Measurements from ENCODE around the gene CLEC7A.

CLEC7A gene

GRCh38 chr12:10130042-10130441, at the start of gene CLEC7A:
CLEC7A (minus strand) TSS chr12:10130199; CDS start chr12:10130082, 117 bp downstream.
- DNase-seq (ENCODE audit: low read depth): no peak

DNA sequence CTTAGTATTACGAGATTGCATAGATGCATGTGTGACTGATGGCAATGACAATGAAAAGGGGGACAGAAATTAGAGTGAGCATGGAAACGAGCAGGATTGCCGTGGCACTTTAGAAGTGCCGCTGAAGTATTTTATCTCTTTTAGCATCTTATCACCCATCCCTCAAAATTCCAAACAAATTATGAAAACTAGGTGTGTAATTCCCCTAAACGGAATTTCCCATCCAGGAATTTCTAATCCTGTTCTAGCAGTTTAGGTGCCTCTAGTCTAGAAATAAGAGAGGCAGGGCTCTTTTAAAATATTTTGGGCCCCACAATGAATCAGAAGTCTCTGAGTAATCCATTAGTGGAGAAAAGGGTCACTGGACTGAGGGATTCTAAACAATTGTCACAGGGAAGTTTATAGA, 49.8 kb upstream of the CLEC7A start:
- DNase-seq (ENCODE audit: low read depth): no peak

- DNase-seq (ENCODE audit: low read depth): no peak
Observed at GRCh38 chr12:10178821-10179220, 48.8 kb upstream of the CLEC7A start, which contains the start of gene TMEM52B. TMEM52B (plus strand) TSS chr12:10179032; CDS start chr12:10179575, 543 bp downstream.

GRCh38 chr12:10175846-10176636, 46.0 kb upstream of the CLEC7A start:
- no peak for DNase-seq (ENCODE audit: low read depth)

DNA sequence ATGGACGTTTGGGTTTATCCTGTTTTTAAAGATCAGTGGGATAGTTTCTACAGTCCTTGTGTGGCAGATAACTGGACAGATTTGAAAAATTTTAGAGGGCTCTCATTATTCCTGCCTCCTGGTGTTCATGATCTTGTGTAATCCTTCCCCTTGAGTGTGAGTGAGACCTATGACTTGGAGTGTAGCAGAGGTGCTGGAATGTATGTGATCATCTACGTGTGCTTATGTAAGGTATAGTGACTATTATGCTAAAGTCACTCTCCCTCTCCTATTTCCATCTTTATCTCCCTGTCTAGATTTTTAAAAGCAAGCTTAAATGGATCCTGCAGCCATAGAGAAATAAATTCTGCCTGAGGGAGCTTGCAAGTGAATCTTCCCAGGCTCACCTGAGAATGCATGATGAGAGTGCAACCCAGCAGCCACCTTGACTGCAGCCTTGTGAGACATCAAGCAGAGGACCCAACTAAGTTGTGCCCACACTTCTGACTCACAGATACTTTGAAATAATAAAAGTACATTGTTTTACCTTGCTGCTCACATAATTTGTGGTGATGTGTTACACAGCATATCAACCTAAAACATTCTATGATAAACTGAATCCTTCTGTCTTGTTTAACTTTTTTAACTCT, 45.1 kb upstream of the CLEC7A start:
- no peak for DNase-seq (ENCODE audit: low read depth)

DNA sequence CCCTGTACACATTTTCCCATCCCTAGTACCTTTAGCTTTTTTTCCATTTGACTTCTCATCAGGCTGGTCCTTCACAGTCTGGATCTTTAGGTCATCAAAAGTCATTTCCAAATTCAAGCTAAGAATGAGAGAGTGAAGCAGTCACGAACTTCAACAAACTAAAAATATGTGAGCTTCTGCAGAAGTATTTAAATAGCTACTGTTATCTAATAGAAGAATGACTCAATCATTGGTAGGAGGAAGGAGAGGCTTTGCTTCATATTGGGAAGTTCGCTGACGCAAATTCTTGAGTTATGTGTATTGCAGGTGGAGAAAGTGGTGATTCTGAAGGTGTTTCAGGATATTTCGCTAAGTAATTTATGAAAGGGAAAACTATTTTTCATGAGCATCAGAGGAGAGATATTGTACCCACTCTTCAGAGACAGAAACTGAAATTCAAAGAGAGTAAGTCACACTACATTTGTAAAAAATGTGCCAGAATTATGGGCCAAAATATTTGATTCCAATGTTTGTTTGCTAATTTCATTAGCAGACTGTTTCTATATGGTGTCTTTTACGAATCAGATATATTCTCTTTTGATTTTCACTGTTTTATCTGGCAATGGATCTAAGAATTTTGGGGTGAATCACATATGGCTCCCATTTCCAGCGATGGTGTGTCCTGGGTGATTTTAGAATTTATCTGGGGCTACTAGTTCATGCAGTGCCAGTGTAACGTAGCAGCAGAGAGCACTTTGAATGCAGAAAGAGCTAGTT, 42.2 kb upstream of the CLEC7A start, which contains the start of gene OLR1:
Gene OLR1 (minus strand): TSS at position 160 of the 756 bp plus-strand sequence. CDS start 55 bp downstream, at position 105.
- no peak for DNase-seq (ENCODE audit: low read depth)

- DNase-seq (ENCODE audit: low read depth): no peak
Observed at GRCh38 chr12:10170216-10170615, 40.2 kb upstream of the CLEC7A start.

DNA sequence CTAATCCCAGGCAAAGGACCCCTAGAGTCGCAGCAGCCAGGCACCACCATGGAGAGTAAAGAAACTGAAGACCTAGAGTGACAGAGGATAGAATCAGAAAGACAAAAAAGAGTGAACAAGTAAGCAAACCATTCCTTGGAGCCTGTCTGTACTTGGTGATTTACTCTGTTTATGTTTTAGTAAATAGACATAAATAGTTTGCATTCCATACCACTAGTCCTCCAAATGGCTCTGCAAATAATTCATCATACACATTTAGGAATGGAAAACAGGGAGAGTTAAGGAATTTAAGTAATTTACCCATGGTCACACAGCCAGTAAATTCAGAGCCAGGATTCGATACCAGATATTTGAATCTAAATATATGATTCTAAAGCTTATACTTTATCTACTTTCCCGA, 39.1 kb upstream of the CLEC7A start:
- DNase-seq (ENCODE audit: low read depth): no peak

GRCh38 chr12:10167599-10167998, 37.6 kb upstream of the CLEC7A start:
- DNase-seq (ENCODE audit: low read depth): no peak

DNA sequence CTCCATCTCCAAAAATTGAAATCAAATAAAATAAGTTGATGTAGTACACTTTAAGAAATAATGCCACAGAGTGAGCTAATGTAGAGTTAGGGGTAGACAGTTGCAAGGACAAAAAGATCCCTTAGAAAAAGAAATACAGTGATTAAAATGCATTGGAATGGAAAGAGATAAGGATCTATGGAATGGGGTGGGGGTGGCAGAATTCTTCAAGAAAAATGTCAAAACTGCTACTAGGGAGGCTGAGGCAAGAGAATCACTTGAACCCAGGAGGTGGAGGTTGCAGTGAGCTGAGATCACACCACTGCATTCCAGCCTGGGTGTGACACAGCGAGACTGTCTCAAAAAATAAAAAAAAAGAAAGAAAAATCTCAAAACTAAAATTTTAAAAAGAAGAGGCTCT, 35.4 kb upstream of the CLEC7A start:
- DNase-seq (ENCODE audit: low read depth): no peak

DNA sequence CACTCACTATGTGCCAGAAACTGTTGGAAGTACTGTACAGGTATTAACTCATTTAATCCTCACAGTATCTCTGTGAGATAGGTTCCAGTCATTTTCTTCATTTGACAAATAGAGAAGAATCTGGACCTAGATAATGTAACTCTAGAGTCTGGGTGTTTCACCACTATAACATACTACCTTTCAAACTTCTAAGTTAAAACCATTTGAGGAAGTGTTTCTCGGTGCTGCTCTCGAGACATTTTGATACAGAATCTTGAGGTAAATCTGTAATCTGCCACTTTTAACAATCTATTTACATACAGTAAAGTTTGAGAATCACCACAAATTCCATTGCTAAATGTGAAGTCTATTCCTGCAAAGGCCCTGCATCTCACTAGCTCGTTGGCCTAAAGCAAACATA, 33.1 kb upstream of the CLEC7A start:
- no peak for DNase-seq (ENCODE audit: low read depth)

DNA sequence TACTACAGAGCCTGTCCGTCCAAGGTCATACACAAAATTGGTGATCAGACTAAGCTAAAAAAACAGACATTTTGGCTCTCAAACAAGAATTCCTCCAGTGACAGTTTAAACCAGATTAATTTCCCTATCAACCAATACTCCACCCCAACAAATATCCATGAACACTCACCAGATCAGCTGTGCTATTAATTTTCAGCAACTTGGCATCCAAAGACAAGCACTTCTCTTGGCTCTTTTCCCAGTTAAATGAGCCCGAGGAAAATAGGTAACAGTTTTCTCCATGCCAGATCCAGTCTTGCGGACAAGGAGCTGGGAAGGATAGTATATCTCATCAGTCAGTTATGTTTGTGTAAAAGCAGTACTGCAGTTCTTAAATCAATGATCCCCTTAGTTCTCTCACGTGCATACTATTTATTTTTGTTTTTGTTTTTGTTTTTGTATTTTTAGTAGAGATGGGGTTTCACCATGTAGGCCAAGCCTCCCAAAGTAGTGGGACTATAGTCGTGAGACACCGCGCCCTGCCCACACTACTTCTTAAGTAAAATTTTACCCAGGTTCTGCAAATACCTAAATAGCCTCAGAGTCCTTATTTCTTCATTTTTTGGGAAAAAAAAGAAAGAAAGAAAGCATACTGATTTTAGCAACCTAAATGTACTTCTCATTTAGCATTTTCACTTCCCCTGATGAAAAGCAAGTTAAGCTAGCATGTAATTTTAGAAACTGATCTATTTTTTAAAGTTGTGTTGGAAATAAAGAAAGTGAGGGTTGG, 30.8 kb upstream of the CLEC7A start:
- no peak for DNase-seq (ENCODE audit: low read depth)

GRCh38 chr12:10159280-10159679, 29.3 kb upstream of the CLEC7A start:
- DNase-seq (ENCODE audit: low read depth): no peak

DNA sequence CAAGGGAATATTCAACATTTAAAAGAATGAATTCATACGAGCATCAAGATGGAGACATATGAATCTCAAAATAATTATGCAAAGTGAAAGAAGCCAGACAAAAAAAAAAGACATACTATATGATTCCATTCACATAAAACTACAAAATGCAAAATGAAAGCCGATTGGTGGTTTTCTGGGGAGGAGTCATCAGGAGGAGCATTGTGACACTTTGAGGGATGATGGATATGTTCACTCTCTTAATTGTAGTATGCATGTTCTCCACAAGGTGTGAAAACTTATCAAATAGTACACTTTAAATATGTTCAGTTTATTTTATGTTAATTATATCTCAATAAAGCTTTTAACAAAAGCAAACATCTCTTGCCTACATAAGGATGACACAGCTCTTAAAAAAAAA, 28.4 kb upstream of the CLEC7A start:
- DNase-seq (ENCODE audit: low read depth): no peak

DNA sequence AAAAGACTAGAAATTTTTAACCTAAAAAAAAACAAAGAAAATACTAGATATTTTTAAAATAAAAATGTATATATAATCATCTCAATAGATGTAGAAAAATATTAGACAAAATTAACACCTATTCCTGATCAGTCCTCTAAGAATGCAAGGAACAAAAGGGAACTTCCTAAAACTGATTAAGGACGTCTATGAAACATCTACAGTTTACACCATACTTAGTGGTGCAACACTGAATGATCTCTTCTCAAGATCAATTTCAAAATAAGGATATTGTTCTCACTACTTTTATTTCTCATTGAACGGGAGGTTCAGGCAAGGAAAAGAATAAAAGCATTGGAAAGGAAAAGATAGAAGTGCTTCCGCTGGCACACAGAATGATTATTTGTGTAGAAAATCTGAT, 26.0 kb upstream of the CLEC7A start:
- DNase-seq (ENCODE audit: low read depth): no peak

GRCh38 chr12:10154145-10154496, 24.1 kb upstream of the CLEC7A start:
- DNase-seq (ENCODE audit: low read depth): no peak

- peak; percentile 14 for DNase-seq (ENCODE audit: low read depth)
Observed at GRCh38 chr12:10153271-10154144, 23.5 kb upstream of the CLEC7A start.

GRCh38 chr12:10151621-10152020, 21.6 kb upstream of the CLEC7A start:
- no peak for DNase-seq (ENCODE audit: low read depth)

DNA sequence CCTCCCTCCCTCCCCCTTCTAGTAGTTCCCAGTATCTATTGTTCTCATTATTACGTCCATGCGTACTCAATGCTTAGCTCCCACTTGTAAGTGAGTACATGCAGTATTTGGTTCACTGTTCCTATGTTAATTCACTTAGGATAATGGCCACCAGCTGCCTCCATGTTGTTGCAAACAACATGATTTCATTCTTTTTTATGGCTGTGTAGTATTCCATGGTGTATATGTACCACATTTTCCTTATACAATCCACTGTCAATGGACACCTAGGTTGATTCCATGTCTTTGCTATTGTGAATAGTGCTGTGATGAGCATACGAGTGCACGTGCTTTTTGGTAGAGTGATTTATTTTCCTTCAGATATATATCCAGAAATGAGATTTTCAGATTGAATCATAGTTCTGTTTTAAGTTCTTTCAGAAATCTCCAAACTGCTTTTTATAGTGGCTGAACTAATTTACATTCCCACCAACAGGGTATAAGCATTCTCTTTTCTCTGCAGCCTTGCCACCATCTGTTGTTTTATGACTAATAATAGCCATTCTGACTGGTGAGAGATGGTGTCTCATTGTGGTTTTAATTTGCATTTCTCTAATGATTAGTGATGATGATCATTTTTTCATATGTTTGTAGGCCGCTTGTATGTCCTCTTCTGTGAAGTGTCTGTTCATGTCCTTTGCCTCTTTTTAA, 17.9 kb upstream of the CLEC7A start:
- DNase-seq (ENCODE audit: low read depth): no peak

GRCh38 chr12:10142976-10143589, 13.1 kb upstream of the CLEC7A start:
- DNase-seq (ENCODE audit: low read depth): no peak

All from stimulated activated CD8-positive, alpha-beta memory T cell treated with anti-CD3 and anti-CD28 coated beads, Interleukin-15, amount 100 ng/mL, for 1 hour (primary cell).